ENCODE data around the gene HS6ST1. TPM values are rescaled to one million over a fixed set of nuclear protein-coding genes. Genes with fewer than 3 reads are reported as not detected.

The HS6ST1 gene
- polyA plus RNA-seq, 4 donors: 80.9 to 114 (median 96.5) TPM

DNA sequence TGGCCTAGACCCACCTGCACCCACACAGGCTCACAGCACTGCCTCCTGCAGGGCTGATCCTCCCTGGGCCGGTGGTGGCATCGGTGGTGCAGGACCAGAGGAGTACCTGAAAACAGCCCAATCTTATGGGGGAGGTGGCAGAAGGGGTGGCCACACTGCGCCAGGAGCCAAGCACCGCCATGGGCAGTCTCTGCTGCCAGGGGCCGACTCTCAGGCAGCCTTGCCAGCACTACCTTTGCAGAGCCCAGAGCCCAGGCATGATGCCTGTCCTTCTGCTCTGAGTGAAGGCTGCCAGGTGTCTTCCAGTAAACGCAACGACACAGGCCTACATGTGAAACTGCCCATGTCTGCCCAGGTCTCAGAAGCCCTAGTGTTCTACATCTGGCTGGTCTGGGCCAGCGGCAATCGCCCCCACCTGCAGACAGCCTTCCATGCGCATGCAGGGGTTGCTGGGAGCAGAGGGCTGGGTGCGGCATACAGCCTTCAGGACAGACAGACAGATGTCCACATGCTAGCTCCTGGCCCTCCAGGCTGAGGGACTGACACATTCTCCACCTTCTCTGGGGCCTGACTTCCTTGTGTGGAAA lies 6.8 kb downstream of the HS6ST1 start:
- DNase-seq (ENCODE audit: low read depth in 4 of 4, low spot score in 2 of 4): no peak

GRCh38 chr2:128311216-128311754 lies 7.4 kb downstream of the HS6ST1 start:
- DNase-seq (ENCODE audit: low read depth in 4 of 4, low spot score in 2 of 4): no peak

DNA sequence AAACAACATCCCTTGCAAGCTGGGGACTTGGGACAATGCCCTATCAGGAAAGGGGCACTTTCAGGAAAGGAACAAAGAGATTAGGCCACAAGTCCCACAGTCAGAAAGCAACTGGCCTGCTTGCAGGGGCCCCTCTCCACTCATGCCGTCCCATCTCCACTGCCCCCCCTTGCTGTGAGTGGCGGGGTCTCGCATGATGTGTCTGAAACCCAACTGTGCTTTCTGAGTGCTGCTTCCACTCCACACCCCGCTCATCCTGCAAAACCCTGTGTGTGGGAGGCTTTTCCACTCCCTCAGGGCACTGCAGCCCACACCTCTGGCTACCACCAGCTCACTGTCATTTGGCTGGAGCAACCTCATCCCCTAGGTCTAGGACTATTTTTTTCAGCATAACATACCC lies 7.9 kb downstream of the HS6ST1 start:
- no peak for DNase-seq (ENCODE audit: low read depth in 4 of 4, low spot score in 2 of 4)

DNA sequence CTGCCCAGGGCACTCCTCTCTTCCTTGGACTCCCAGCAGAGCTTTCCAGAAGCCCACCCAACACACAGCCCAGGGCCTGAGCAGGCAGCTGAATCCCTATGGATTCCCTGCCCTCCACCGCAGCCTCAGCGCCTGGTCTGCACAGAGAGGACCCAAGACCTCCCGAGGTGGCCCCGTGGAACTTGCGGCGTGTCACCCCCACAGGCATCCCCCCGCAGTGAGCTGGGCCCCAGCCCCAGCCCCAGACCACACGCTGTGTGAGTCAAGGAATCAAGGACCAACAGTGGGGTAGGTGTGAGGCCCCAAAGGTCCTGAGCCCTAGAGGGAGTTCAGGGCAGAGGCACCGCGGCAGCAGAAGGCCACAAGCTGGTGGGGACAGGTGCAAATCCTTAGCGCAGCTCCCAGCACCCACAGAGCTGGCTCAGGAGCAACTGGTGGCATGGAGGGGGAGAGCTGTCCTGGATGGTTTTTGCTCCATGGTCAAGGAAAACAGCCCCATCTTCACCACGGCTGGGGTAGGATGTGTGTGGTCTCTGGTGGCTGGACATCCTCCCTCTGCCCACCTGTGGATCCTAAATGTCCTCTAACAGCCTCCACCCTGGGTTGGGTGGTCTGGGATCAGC lies 8.5 kb downstream of the HS6ST1 start:
- no peak for DNase-seq (ENCODE audit: low read depth in 4 of 4, low spot score in 2 of 4)

- peak in 1 of 4 donors; percentile 41 for DNase-seq (ENCODE audit: low read depth in 4 of 4, low spot score in 2 of 4)
These were observed 9.2 kb downstream of the HS6ST1 start for GRCh38 chr2:128309280-128310093.

GRCh38 chr2:128308889-128309279 lies 9.8 kb downstream of the HS6ST1 start:
- DNase-seq (ENCODE audit: low read depth in 4 of 4, low spot score in 2 of 4): no peak

- DNase-seq (ENCODE audit: low read depth in 4 of 4, low spot score in 2 of 4): no peak
These were observed 10.4 kb downstream of the HS6ST1 start for GRCh38 chr2:128308284-128308731.

GRCh38 chr2:128307595-128307994 lies 11.1 kb downstream of the HS6ST1 start:
- no peak for DNase-seq (ENCODE audit: low read depth in 4 of 4, low spot score in 2 of 4)

- DNase-seq (ENCODE audit: low read depth in 4 of 4, low spot score in 2 of 4): no peak
These were observed 11.7 kb downstream of the HS6ST1 start for GRCh38 chr2:128306931-128307460.

DNA sequence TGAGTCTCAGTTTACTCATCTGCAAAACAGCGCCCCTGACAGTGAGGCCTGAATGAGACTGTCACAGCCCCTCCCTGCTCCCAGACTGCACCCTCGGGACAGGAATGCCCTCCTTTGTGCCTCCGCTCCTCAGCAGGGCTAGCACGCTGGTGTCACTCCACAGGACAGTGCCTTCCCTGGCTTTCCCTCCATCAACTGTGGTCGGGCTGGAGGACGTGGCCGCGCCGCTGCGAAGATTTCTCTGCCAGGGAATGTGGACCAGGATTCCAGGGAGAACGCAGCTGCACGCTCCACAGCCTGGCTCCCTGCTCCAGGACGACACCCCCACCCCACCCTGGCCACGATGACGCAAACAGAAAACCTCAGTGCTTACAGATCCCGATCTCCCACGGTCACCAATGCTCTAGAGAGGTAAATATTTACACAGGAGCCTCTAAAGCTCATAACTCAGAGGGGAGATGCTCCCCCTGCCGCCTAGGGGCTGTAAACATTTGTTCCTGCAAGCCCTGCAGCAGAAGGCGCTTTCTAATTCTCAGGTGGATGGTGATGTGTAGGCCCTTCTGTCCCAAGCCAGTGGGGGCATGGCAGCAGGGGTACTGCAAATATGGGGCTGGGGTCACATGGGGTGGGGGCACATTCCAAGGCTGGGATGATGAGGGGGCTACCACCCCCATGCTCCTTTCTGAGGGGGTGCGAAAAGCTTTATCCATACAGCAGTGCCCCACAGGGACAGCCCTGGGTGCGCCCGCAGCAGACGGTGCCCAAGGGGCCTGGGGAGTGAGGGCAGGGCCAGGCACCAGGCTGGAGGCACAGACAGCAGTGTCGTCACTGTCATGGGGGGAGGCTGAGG lies 12.4 kb downstream of the HS6ST1 start:
- no peak for DNase-seq (ENCODE audit: low read depth in 4 of 4, low spot score in 2 of 4)

- DNase-seq (ENCODE audit: low read depth in 4 of 4, low spot score in 2 of 4): no peak
These were observed 13.1 kb downstream of the HS6ST1 start for GRCh38 chr2:128305555-128306080.

- peak in 3 of 4 donors; percentile 79 to 82 (median 81) for DNase-seq (ENCODE audit: low read depth in 4 of 4, low spot score in 2 of 4)
These were observed 13.7 kb downstream of the HS6ST1 start for GRCh38 chr2:128304715-128305554.

GRCh38 chr2:128304330-128304714 lies 14.3 kb downstream of the HS6ST1 start:
- no peak for DNase-seq (ENCODE audit: low read depth in 4 of 4, low spot score in 2 of 4)

DNA sequence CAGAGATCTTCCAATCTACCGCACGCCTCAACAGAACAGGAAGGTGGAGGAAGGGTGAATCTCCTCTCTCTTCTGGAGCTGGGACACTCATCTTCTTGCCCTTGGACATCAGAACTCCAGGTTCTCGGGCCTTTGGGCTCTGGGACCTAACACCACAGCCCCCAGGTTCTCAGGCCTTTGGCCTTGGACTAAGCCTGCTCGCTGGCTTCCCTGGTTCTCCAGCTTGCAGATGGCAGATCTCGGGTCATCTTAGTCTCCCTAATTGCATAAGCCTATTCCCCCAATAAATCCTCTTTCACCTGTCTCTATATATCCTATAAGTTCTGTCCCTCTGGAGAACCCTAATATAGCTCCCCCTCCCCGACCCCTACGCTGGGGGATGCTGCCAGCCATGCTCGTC lies 14.8 kb downstream of the HS6ST1 start:
- DNase-seq (ENCODE audit: low read depth in 4 of 4, low spot score in 2 of 4): no peak

DNA sequence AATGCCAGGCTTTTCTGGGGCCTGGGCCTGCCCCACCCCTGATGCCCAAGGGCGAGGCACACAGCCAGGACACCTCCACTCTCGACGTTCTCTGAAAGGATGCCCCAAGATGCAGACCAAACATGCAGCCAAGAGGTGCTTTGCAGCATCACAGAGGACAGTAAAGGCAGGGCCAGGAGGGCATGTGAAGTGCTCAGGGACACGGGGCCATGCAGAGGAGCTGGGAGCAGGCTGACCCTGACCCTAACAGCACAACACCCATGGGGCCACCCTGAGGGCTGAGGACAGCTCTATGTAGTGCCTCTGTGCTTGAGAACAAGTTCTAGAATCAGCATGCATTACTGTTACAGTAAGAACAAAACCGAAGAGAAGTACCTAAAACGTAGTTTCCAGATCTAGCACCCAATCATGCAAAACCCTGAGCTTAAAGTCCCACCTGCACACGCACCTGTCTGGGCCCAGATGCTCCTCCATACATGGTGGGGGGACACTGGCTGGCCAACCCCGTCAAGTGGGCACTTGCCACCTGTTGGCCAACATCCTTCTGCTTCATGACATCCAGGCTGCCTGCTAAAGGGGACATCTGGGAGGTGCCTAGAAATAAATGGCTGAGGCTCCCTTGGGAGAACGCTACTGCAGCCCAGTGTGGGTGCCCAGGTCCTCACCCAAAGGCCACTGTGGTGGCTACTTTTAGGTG lies 15.4 kb downstream of the HS6ST1 start:
- DNase-seq (ENCODE audit: low read depth in 4 of 4, low spot score in 2 of 4): no peak

DNA sequence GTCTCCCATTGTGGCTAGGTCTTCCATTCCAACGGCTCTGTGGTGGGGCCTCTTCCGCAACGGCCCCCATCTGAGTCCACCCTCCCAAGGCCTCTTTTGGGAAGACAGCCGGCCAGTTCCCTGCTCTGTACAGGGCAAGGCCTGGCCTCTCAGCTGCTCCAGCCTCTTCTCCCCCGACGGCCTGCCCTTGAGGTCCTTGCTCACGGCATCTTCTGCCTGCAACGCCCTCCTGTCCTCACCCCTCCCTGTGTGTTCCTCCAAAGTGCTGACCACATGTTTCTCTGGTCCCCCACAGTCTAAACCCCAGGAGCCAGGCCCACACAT lies 16.0 kb downstream of the HS6ST1 start:
- no peak for DNase-seq (ENCODE audit: low read depth in 4 of 4, low spot score in 2 of 4)

GRCh38 chr2:128302011-128302743 lies 16.5 kb downstream of the HS6ST1 start:
- no peak for DNase-seq (ENCODE audit: low read depth in 4 of 4, low spot score in 2 of 4)

- no peak for DNase-seq (ENCODE audit: low read depth in 4 of 4, low spot score in 2 of 4)
These were observed 17.1 kb downstream of the HS6ST1 start for GRCh38 chr2:128301501-128301966.
